Activated CD8-positive, alpha-beta T cell treated with anti-CD3 and anti-CD28 coated beads for 36 hours (primary cell): ENCODE results near the gene CCNC. TPM values are rescaled to one million over a fixed set of nuclear protein-coding genes. Genes with fewer than 3 reads are reported as not detected.

Experiments
- ATAC-seq: fragments of 200-7000 bp; cut with Tn5 transposase; one replicate; pipeline ENCODE4 v1.10.0; 2021; ENCODE audit warnings: mild to moderate bottlenecking, moderate library complexity
- CTCF ChIA-PET: fragments of 350-600 bp; sonication (Branson Sonifier 250); formaldehyde crosslinking; loops from one replicate; lab custom pipeline; 2021; ENCODE audit warnings: antibody characterized with exemption; lab: Charles Lee
- POLR2A ChIA-PET: fragments of 350-600 bp; sonication (Branson Sonifier 250); formaldehyde crosslinking; loops from one replicate; lab custom pipeline; 2021; ENCODE audit warnings: antibody characterized with exemption; lab: Charles Lee
- DNase-seq: peaks from one replicate; pipeline ENCODE4 v3.0.0-alpha.2; 2020
- H3K27ac Mint-ChIP-seq: one replicate; pipeline ENCODE4 v1.8.0; 2021; ENCODE audit warnings: mild to moderate bottlenecking, mixed read lengths
- H3K27me3 Mint-ChIP-seq: one replicate; pipeline ENCODE4 v1.8.0; 2021; ENCODE audit warnings: mixed read lengths
- H3K36me3 Mint-ChIP-seq: one replicate; pipeline ENCODE4 v1.8.0; 2021; ENCODE audit warnings: low read depth, mixed read lengths
- H3K4me1 Mint-ChIP-seq: one replicate; pipeline ENCODE4 v1.8.0; 2021; ENCODE audit warnings: low read depth, mixed read lengths
- H3K4me3 Mint-ChIP-seq: one replicate; pipeline ENCODE4 v1.8.0; 2021; ENCODE audit warnings: mild to moderate bottlenecking, moderate library complexity, mixed read lengths
- H3K9me3 Mint-ChIP-seq: one replicate; pipeline ENCODE4 v1.8.0; 2021; ENCODE audit warnings: mixed read lengths
- CTCF ChIP-seq: fragments of 200-600 bp; IDR thresholded peaks from one replicate; pipeline ENCODE4 v1.8.0; 2022; ENCODE audit warnings: antibody characterized with exemption, mild to moderate bottlenecking
- intact Hi-C: fragments of 100-400 bp; cut with micrococcal nuclease; formaldehyde crosslinking; loops from one replicate; pipeline ENCODE4 v1.10.0; 2022
- total RNA-seq, 2 experiments: library from RNA; stranded (reverse); gene quantifications; one replicate each; pipeline ENCODE4 v1.2.3, GENCODE V29; 2021

CCNC gene
- total RNA-seq, 2 experiments from 2014 or later, result 72.3 to 75.4 TPM

DNA sequence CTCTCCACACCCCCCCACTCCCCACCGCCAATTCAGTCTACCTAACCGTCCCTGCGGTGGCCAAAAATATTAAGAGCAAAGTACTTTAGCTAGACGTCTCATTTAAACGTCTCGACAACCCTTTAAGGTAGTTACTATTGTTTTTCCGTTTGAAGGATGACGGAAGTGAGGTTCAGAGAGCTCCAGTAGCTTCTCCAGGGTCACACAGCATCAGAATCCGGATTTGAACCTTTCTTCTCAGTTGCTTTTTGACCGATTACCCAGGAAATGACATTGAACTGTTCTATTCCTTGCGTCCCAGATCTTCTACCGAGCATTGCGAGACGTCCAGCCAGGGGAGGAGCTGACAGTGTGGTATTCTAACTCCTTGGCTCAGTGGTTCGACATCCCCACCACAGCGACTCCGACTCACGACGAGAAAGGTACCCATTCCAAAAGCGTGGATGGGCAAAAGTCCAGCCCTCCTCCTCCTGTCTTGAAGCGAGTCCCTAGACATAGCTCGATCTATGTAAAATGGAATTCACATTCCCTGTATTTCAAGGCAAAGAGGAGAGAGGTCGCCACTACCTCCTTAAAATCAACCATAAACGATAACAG, 40.5 kb upstream of the CCNC start:
- intact Hi-C loops, result no loop called here
- no peak overlapping the region for H3K4me3 Mint-ChIP-seq
- ATAC-seq (no peak), DNase-seq (no peak)
- peaks cover 2% of the 10 kb centered on the region for H3K36me3 Mint-ChIP-seq
- no peak for TF ChIP-seq CTCF
- H3K27ac Mint-ChIP-seq, result no peak overlapping the region
- H3K27me3 Mint-ChIP-seq, result peaks cover 83% of the 10 kb centered on the region
- ChIA-PET CTCF (interaction anchor here (1.1 to 3.4 kb wide), 3 partner anchors 20 to 259 kb away, joined by 3 to 21 read pairs (median 6); no protein-coding TSS in a partner anchor), POLR2A (interaction anchor here (0.7 kb wide), 1 partner anchor 41 kb away, joined by 3 read pairs; the partner anchor contains the start of gene CCNC)
- H3K4me1 Mint-ChIP-seq, result peaks cover 38% of the 10 kb centered on the region
- peaks cover 3% of the 10 kb centered on the region for H3K9me3 Mint-ChIP-seq

DNA sequence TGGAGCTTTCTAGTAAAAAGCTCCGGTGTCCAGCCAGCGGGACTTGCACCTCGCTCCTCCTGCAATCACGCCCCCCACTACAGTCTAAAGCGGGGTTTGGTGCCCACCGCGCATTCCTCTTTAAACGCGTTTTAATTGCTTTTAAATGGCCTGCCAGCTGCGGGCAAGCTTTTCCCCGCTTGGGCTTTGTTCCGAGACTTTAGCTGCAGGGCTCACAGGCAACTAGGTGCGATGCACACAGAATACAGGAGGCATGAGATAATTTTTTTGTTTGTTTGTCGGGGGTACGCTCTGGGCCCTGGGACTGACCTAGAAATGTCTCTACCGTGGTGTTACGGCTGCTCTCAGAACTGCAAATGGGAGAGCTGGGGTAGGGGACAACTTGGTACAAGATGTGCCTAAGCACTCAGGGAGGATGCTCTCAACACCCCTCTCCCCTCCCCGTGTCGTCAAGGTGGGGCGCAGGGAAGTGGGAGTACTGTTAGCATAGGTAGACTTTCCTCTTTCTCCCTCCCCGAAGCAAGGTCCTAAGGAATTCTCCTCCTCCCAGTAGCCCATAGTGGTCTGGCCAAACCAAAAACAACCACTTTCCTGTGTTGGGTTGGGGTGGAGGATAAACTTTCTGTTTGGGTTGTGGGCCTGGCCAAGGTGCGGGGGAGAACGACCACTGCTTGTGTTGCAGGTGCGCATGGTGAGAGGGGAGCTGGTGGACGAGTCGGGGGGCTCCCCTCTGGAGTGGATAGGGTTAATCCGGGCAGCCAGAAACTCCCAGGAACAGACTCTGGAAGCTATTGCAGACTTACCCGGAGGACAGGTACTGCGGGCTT, 39.8 kb upstream of the CCNC start:
- ChIA-PET POLR2A (no interaction called here), CTCF (interaction anchor here (1.1 to 3.4 kb wide), 3 partner anchors 19 to 260 kb away, joined by 3 to 21 read pairs (median 6); no protein-coding TSS in a partner anchor)
- H3K36me3 Mint-ChIP-seq, result peaks cover 2% of the 10 kb centered on the region
- peaks cover 3% of the 10 kb centered on the region for H3K9me3 Mint-ChIP-seq
- intact Hi-C loops, result no loop called here
- TF ChIP-seq CTCF, result no peak
- peaks cover 40% of the 10 kb centered on the region for H3K4me1 Mint-ChIP-seq
- H3K4me3 Mint-ChIP-seq, result no peak overlapping the region
- H3K27me3 Mint-ChIP-seq, result peaks cover 89% of the 10 kb centered on the region
- H3K27ac Mint-ChIP-seq, result no peak overlapping the region
- ATAC-seq (no peak), DNase-seq (no peak)

- H3K4me1 Mint-ChIP-seq, result peaks cover 45% of the 10 kb centered on the region
- no peak overlapping the region for H3K27ac Mint-ChIP-seq
- H3K36me3 Mint-ChIP-seq, result peaks cover 2% of the 10 kb centered on the region
- no peak for TF ChIP-seq CTCF
- POLR2A ChIA-PET, result no interaction called here
- H3K27me3 Mint-ChIP-seq, result peaks cover 90% of the 10 kb centered on the region
- CTCF ChIA-PET, result interaction anchor here (1.4 to 3.4 kb wide), 3 partner anchors 9 to 20 kb away, joined by 5 to 21 read pairs (median 6); no protein-coding TSS in a partner anchor
- H3K4me3 Mint-ChIP-seq, result no peak overlapping the region
- intact Hi-C loops, result no loop called here
- DNase-seq, result no peak
- no peak for ATAC-seq
- peaks cover 3% of the 10 kb centered on the region for H3K9me3 Mint-ChIP-seq
Observed at GRCh38 chr6:99607416-99608036, 39.1 kb upstream of the CCNC start.

DNA sequence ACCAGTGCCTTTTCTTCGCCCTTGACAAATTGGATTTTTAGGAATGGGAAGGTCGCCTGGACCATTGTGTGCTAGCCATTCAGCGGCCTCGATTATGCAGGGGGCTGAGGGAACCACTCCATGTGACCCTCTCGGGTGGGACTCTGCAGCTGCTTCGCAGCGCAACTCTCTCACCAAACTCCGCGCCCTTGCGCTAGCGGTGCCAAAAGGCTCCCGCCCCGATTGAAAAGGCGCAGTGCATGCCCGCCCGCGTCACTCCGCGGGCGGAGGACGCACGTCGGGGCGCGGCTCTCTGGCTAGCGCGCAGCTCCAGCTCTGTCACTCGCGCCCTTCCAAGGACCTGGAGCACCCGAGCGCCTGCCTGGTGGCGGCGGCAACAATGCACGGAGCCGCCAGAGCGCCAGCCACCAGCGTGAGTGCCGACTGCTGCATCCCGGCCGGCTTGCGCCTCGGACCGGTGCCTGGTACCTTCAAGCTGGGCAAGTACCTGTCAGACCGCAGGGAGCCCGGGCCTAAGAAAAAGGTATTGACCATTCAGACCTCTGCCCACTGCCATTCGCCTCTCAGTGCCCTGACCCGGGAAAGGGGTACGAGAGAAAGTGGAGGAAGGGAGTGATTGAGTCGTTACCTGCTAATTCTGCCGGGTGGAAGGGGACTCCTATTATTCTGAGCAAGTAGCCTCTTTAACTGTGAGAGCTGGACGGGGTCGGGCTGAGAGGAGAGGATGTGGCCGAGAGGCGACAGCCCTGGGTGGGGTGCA, 38.4 kb upstream of the CCNC start, which contains the start of gene PRDM13:
TSS of gene PRDM13 (plus strand) at position 178 of the 760 bp plus-strand sequence. CDS start at position 380, 202 bp downstream.
- no peak for DNase-seq
- H3K27ac Mint-ChIP-seq, result no peak within 1 kb of the TSS
- no peak within 1 kb of the TSS for H3K4me3 Mint-ChIP-seq
- no peak for TF ChIP-seq CTCF
- no peak for ATAC-seq
- peaks cover 89% of the 10 kb centered on the region for H3K27me3 Mint-ChIP-seq
- peaks cover 3% of the 10 kb centered on the region for H3K9me3 Mint-ChIP-seq
- intact Hi-C loops, result no loop called here
- ChIA-PET CTCF (interaction anchor here (1.4 to 3.4 kb wide), 3 partner anchors 10 to 20 kb away, joined by 5 to 21 read pairs (median 6); no protein-coding TSS in a partner anchor), POLR2A (no interaction called here)
- H3K36me3 Mint-ChIP-seq, result peaks cover 2% of the 10 kb centered on the region
- peaks cover 47% of the 10 kb centered on the region for H3K4me1 Mint-ChIP-seq
